Measurements from ENCODE around the gene TKTL1. TPM values are rescaled to one million over a fixed set of nuclear protein-coding genes. Genes with fewer than 3 reads are reported as not detected.

Gene TKTL1
- total RNA-seq, 1 donor from 2014 or later = not detected

GRCh38 chrX:154373340-154374306 lies 78.0 kb downstream of the TKTL1 start:
- peak; percentile 47 for ATAC-seq

GRCh38 chrX:154374313-154375155 lies 78.9 kb downstream of the TKTL1 start, which contains the start of gene FLNA:
FLNA (minus strand) TSS chrX:154374634; CDS start chrX:154371245, 3,389 bp downstream.
- DNase-seq (ENCODE audit: low spot score) = no peak
- ATAC-seq = no peak

More at GRCh38 chrX:154373340-154374306, 78.0 kb downstream of the TKTL1 start:
- DNase-seq (ENCODE audit: low spot score) = peak; percentile 63

GRCh38 chrX:154375156-154375504 lies 79.5 kb downstream of the TKTL1 start:
- ATAC-seq (no peak), DNase-seq (ENCODE audit: low spot score) (no peak)

GRCh38 chrX:154376774-154377173 lies 81.2 kb downstream of the TKTL1 start:
- DNase-seq (ENCODE audit: low spot score) (no peak), ATAC-seq (no peak)

- peak; percentile 64 for DNase-seq (ENCODE audit: low spot score)
Measured at GRCh38 chrX:154378059-154378798, 82.6 kb downstream of the TKTL1 start.

GRCh38 chrX:154378799-154379568 lies 83.4 kb downstream of the TKTL1 start, which contains the start of gene EMD:
EMD (plus strand) TSS chrX:154379295; CDS start chrX:154379485, 190 bp downstream.
- DNase-seq (ENCODE audit: low spot score) (peak; percentile 97), ATAC-seq (peak; percentile 83)

More at GRCh38 chrX:154378059-154378798, 82.6 kb downstream of the TKTL1 start:
- peak; percentile 79 for ATAC-seq

- no peak for ATAC-seq
- no peak for DNase-seq (ENCODE audit: low spot score)
Measured at GRCh38 chrX:154379569-154379951, 84.0 kb downstream of the TKTL1 start.

Other genes starting within 250 kb of the TKTL1 start
- 13.9 TPM for gene MECP2, start 198.1 kb upstream of the TKTL1 start, total RNA-seq
- gene OPN1LW, start 151.6 kb upstream of the TKTL1 start, total RNA-seq = not detected
- not detected for gene OPN1MW, start 113.2 kb upstream of the TKTL1 start, total RNA-seq
- gene OPN1MW2, start 76.0 kb upstream of the TKTL1 start, total RNA-seq = not detected
- gene OPN1MW3, start 38.2 kb upstream of the TKTL1 start, total RNA-seq = not detected
- not detected for gene TEX28, start 671 bp upstream of the TKTL1 start, total RNA-seq
- 76.6 TPM for gene FLNA, start 78.8 kb downstream of the TKTL1 start, total RNA-seq
- 19.5 TPM for gene EMD, start 83.5 kb downstream of the TKTL1 start, total RNA-seq
- gene RPL10, start 102.6 kb downstream of the TKTL1 start, total RNA-seq = 1,085 TPM
- gene DNASE1L1, start 113.5 kb downstream of the TKTL1 start, total RNA-seq = 14.9 TPM
- gene TAFAZZIN, start 115.7 kb downstream of the TKTL1 start, total RNA-seq = 21.0 TPM
- 26.2 TPM for gene ATP6AP1, start 132.9 kb downstream of the TKTL1 start, total RNA-seq
- 31.4 TPM for gene GDI1, start 141.4 kb downstream of the TKTL1 start, total RNA-seq
- 18.7 TPM for gene FAM50A, start 148.3 kb downstream of the TKTL1 start, total RNA-seq
- 4.5 TPM for gene PLXNA3, start 162.5 kb downstream of the TKTL1 start, total RNA-seq
- 12.0 TPM for gene LAGE3, start 183.5 kb downstream of the TKTL1 start, total RNA-seq
- gene UBL4A, start 190.8 kb downstream of the TKTL1 start, total RNA-seq = 18.3 TPM
- gene SLC10A3, start 194.8 kb downstream of the TKTL1 start, total RNA-seq = 3.7 TPM
- gene FAM3A, start 220.4 kb downstream of the TKTL1 start, total RNA-seq = 35.3 TPM

All from left lobe of liver (tissue), 2 donors.